Ramos (cell line): ENCODE results near the gene TGM4.

Experiments used
- in situ Hi-C: fragments of 300-500 bp; cut with MboI; formaldehyde crosslinking; loops from one replicate; pipeline ENCODE4 v1.14.3; 2022; ENCODE audit warnings: low sequenced_read_pairs; ENCODE audit not compliant: unreplicated experiment

TGM4 gene

GRCh38 chr3:44877333-44877732 is 2.9 kb downstream of the TGM4 start:
- in situ Hi-C loops = no loop called here

- in situ Hi-C loops = no loop called here
Measured at GRCh38 chr3:44880284-44880683, 5.9 kb downstream of the TGM4 start.

- in situ Hi-C loops = no loop called here
Measured at GRCh38 chr3:44883213-44883955, 9.0 kb downstream of the TGM4 start.

GRCh38 chr3:44883999-44884431 is 9.6 kb downstream of the TGM4 start:
- in situ Hi-C loops = no loop called here

GRCh38 chr3:44885618-44886017 is 11.2 kb downstream of the TGM4 start:
- in situ Hi-C loops = no loop called here

- in situ Hi-C loops = no loop called here
Measured at GRCh38 chr3:44886561-44886960, 12.2 kb downstream of the TGM4 start.

GRCh38 chr3:44887101-44887500 is 12.7 kb downstream of the TGM4 start:
- in situ Hi-C loops = no loop called here

- in situ Hi-C loops = no loop called here
Measured at GRCh38 chr3:44890258-44890657, 15.8 kb downstream of the TGM4 start.

- in situ Hi-C loops = no loop called here
Measured at GRCh38 chr3:44890852-44891251, 16.4 kb downstream of the TGM4 start.

- in situ Hi-C loops = no loop called here
Measured at GRCh38 chr3:44892689-44893088, 18.3 kb downstream of the TGM4 start.

- in situ Hi-C loops = no loop called here
Measured at GRCh38 chr3:44893097-44893496, 18.7 kb downstream of the TGM4 start.

- in situ Hi-C loops = no loop called here
Measured at GRCh38 chr3:44894485-44894884, 20.1 kb downstream of the TGM4 start.

- in situ Hi-C loops = no loop called here
Measured at GRCh38 chr3:44896440-44896839, 22.0 kb downstream of the TGM4 start.

GRCh38 chr3:44899683-44900367 is 25.4 kb downstream of the TGM4 start:
- in situ Hi-C loops = no loop called here

- in situ Hi-C loops = no loop called here
Measured at GRCh38 chr3:44902628-44903027, 28.2 kb downstream of the TGM4 start.

- in situ Hi-C loops = no loop called here
Measured at GRCh38 chr3:44903314-44903713, 28.9 kb downstream of the TGM4 start.

- in situ Hi-C loops = no loop called here
Measured at GRCh38 chr3:44903751-44904150, 29.3 kb downstream of the TGM4 start.

- in situ Hi-C loops = no loop called here
Measured at GRCh38 chr3:44905446-44906157, 31.2 kb downstream of the TGM4 start.

- in situ Hi-C loops = no loop called here
Measured at GRCh38 chr3:44906997-44907396, 32.6 kb downstream of the TGM4 start.

- in situ Hi-C loops = no loop called here
Measured at GRCh38 chr3:44907612-44908011, 33.2 kb downstream of the TGM4 start.

- in situ Hi-C loops = no loop called here
Measured at GRCh38 chr3:44909063-44909462, 34.7 kb downstream of the TGM4 start.
